Measurements from ENCODE around the gene UBL7.

Gene UBL7

GRCh38 chr15:74442063-74442462, 18.9 kb downstream of the UBL7 start:
- no peak overlapping the region for H3K4me3 ChIP-seq (ENCODE audit: low read depth in 1 of 2, low read length in 2 of 2)
- no peaks in the 10 kb centered on the region for H3K4me1 ChIP-seq (ENCODE audit: control insufficient read depth in 1 of 2, insufficient read depth in 2 of 2, low read length in 2 of 2)
- no peak overlapping the region for H3K9ac ChIP-seq (ENCODE audit: low read depth in 1 of 2, low read length in 2 of 2)
- H3K27ac ChIP-seq (ENCODE audit: low read depth, low read length), result no peak overlapping the region
- H3K36me3 ChIP-seq (ENCODE audit: control insufficient read depth in 1 of 2, insufficient read depth in 2 of 2, low read length in 2 of 2), result peaks cover 14 to 20% of the 10 kb centered on the region in 2 donors
- no peaks in the 10 kb centered on the region for H3K9me3 ChIP-seq (ENCODE audit: control insufficient read depth in 1 of 2, low read length in 2 of 2)
- no peaks in the 10 kb centered on the region for H3K27me3 ChIP-seq (ENCODE audit: control insufficient read depth in 1 of 2, insufficient read depth in 2 of 2, low read length in 2 of 2)

GRCh38 chr15:74441248-74441941, 19.6 kb downstream of the UBL7 start:
- no peak overlapping the region for H3K4me3 ChIP-seq (ENCODE audit: low read depth in 1 of 2, low read length in 2 of 2)
- no peaks in the 10 kb centered on the region for H3K9me3 ChIP-seq (ENCODE audit: control insufficient read depth in 1 of 2, low read length in 2 of 2)
- H3K27ac ChIP-seq (ENCODE audit: low read depth, low read length), result no peak overlapping the region
- no peaks in the 10 kb centered on the region for H3K4me1 ChIP-seq (ENCODE audit: control insufficient read depth in 1 of 2, insufficient read depth in 2 of 2, low read length in 2 of 2)
- H3K36me3 ChIP-seq (ENCODE audit: control insufficient read depth in 1 of 2, insufficient read depth in 2 of 2, low read length in 2 of 2), result peaks cover 14 to 17% of the 10 kb centered on the region in 2 donors
- no peaks in the 10 kb centered on the region for H3K27me3 ChIP-seq (ENCODE audit: control insufficient read depth in 1 of 2, insufficient read depth in 2 of 2, low read length in 2 of 2)
- no peak overlapping the region for H3K9ac ChIP-seq (ENCODE audit: low read depth in 1 of 2, low read length in 2 of 2)

GRCh38 chr15:74438721-74439316, 22.1 kb downstream of the UBL7 start:
- Histone ChIP-seq H3K4me3 (ENCODE audit: low read depth in 1 of 2, low read length in 2 of 2) (no peak overlapping the region), H3K4me1 (ENCODE audit: control insufficient read depth in 1 of 2, insufficient read depth in 2 of 2, low read length in 2 of 2) (peaks cover 5 to 11% of the 10 kb centered on the region in 2 donors), H3K27me3 (ENCODE audit: control insufficient read depth in 1 of 2, insufficient read depth in 2 of 2, low read length in 2 of 2) (no peaks in the 10 kb centered on the region), H3K27ac (ENCODE audit: low read depth, low read length) (no peak overlapping the region), H3K36me3 (ENCODE audit: control insufficient read depth in 1 of 2, insufficient read depth in 2 of 2, low read length in 2 of 2) (no peaks in the 10 kb centered on the region), H3K9ac (ENCODE audit: low read depth in 1 of 2, low read length in 2 of 2) (no peak overlapping the region), H3K9me3 (ENCODE audit: control insufficient read depth in 1 of 2, low read length in 2 of 2) (no peaks in the 10 kb centered on the region)

GRCh38 chr15:74438206-74438605, 22.8 kb downstream of the UBL7 start:
- no peak overlapping the region for H3K4me3 ChIP-seq (ENCODE audit: low read depth in 1 of 2, low read length in 2 of 2)
- no peaks in the 10 kb centered on the region for H3K9me3 ChIP-seq (ENCODE audit: control insufficient read depth in 1 of 2, low read length in 2 of 2)
- H3K27me3 ChIP-seq (ENCODE audit: control insufficient read depth in 1 of 2, insufficient read depth in 2 of 2, low read length in 2 of 2), result no peaks in the 10 kb centered on the region
- no peak overlapping the region for H3K27ac ChIP-seq (ENCODE audit: low read depth, low read length)
- H3K9ac ChIP-seq (ENCODE audit: low read depth in 1 of 2, low read length in 2 of 2), result no peak overlapping the region
- H3K36me3 ChIP-seq (ENCODE audit: control insufficient read depth in 1 of 2, insufficient read depth in 2 of 2, low read length in 2 of 2), result no peaks in the 10 kb centered on the region
- peaks cover 5 to 11% of the 10 kb centered on the region in 2 donors for H3K4me1 ChIP-seq (ENCODE audit: control insufficient read depth in 1 of 2, insufficient read depth in 2 of 2, low read length in 2 of 2)

GRCh38 chr15:74434263-74435136, 26.5 kb downstream of the UBL7 start:
- Histone ChIP-seq H3K9me3 (ENCODE audit: control insufficient read depth in 1 of 2, low read length in 2 of 2) (no peaks in the 10 kb centered on the region), H3K27ac (ENCODE audit: low read depth, low read length) (no peak overlapping the region), H3K36me3 (ENCODE audit: control insufficient read depth in 1 of 2, insufficient read depth in 2 of 2, low read length in 2 of 2) (no peaks in the 10 kb centered on the region), H3K4me3 (ENCODE audit: low read depth in 1 of 2, low read length in 2 of 2) (peak overlapping the region; percentile 59 to 72), H3K9ac (ENCODE audit: low read depth in 1 of 2, low read length in 2 of 2) (peak overlapping the region in 1 of 2 donors; percentile 63), H3K4me1 (ENCODE audit: control insufficient read depth in 1 of 2, insufficient read depth in 2 of 2, low read length in 2 of 2) (peaks cover 5 to 16% of the 10 kb centered on the region in 2 donors), H3K27me3 (ENCODE audit: control insufficient read depth in 1 of 2, insufficient read depth in 2 of 2, low read length in 2 of 2) (peaks cover 18 to 22% of the 10 kb centered on the region in 2 donors)

- Histone ChIP-seq H3K27ac (ENCODE audit: low read depth, low read length) (no peak within 1 kb of the TSS), H3K9me3 (ENCODE audit: control insufficient read depth in 1 of 2, low read length in 2 of 2) (no peaks in the 10 kb centered on the region), H3K27me3 (ENCODE audit: control insufficient read depth in 1 of 2, insufficient read depth in 2 of 2, low read length in 2 of 2) (peaks cover 18 to 22% of the 10 kb centered on the region in 2 donors), H3K9ac (ENCODE audit: low read depth in 1 of 2, low read length in 2 of 2) (peak within 1 kb of the TSS in 1 of 2 donors; percentile 63), H3K4me3 (ENCODE audit: low read depth in 1 of 2, low read length in 2 of 2) (peak within 1 kb of the TSS; percentile 59 to 72), H3K4me1 (ENCODE audit: control insufficient read depth in 1 of 2, insufficient read depth in 2 of 2, low read length in 2 of 2) (peaks cover 5 to 16% of the 10 kb centered on the region in 2 donors), H3K36me3 (ENCODE audit: control insufficient read depth in 1 of 2, insufficient read depth in 2 of 2, low read length in 2 of 2) (no peaks in the 10 kb centered on the region)
Measured at GRCh38 chr15:74433592-74434262, 27.2 kb downstream of the UBL7 start, which contains the start of gene SEMA7A. TSS of gene SEMA7A (minus strand) at chr15:74433958. CDS start at chr15:74433918, 40 bp downstream.

GRCh38 chr15:74432968-74433591, 27.9 kb downstream of the UBL7 start:
- Histone ChIP-seq H3K9ac (ENCODE audit: low read depth in 1 of 2, low read length in 2 of 2) (peak overlapping the region in 1 of 2 donors; percentile 32), H3K4me1 (ENCODE audit: control insufficient read depth in 1 of 2, insufficient read depth in 2 of 2, low read length in 2 of 2) (peaks cover 5 to 16% of the 10 kb centered on the region in 2 donors), H3K4me3 (ENCODE audit: low read depth in 1 of 2, low read length in 2 of 2) (peak overlapping the region; percentile 59 to 72), H3K9me3 (ENCODE audit: control insufficient read depth in 1 of 2, low read length in 2 of 2) (no peaks in the 10 kb centered on the region), H3K27me3 (ENCODE audit: control insufficient read depth in 1 of 2, insufficient read depth in 2 of 2, low read length in 2 of 2) (peaks cover 18 to 22% of the 10 kb centered on the region in 2 donors), H3K36me3 (ENCODE audit: control insufficient read depth in 1 of 2, insufficient read depth in 2 of 2, low read length in 2 of 2) (no peaks in the 10 kb centered on the region), H3K27ac (ENCODE audit: low read depth, low read length) (no peak overlapping the region)

- Histone ChIP-seq H3K27ac (ENCODE audit: low read depth, low read length) (no peak overlapping the region), H3K4me1 (ENCODE audit: control insufficient read depth in 1 of 2, insufficient read depth in 2 of 2, low read length in 2 of 2) (peaks cover 5 to 16% of the 10 kb centered on the region in 2 donors), H3K9me3 (ENCODE audit: control insufficient read depth in 1 of 2, low read length in 2 of 2) (no peaks in the 10 kb centered on the region), H3K4me3 (ENCODE audit: low read depth in 1 of 2, low read length in 2 of 2) (peak overlapping the region; percentile 32 to 54), H3K27me3 (ENCODE audit: control insufficient read depth in 1 of 2, insufficient read depth in 2 of 2, low read length in 2 of 2) (peaks cover 18 to 22% of the 10 kb centered on the region in 2 donors), H3K9ac (ENCODE audit: low read depth in 1 of 2, low read length in 2 of 2) (no peak overlapping the region), H3K36me3 (ENCODE audit: control insufficient read depth in 1 of 2, insufficient read depth in 2 of 2, low read length in 2 of 2) (no peaks in the 10 kb centered on the region)
Measured at GRCh38 chr15:74432271-74432967, 28.5 kb downstream of the UBL7 start.

- no peak overlapping the region for H3K9ac ChIP-seq (ENCODE audit: low read depth in 1 of 2, low read length in 2 of 2)
- peaks cover 5 to 16% of the 10 kb centered on the region in 2 donors for H3K4me1 ChIP-seq (ENCODE audit: control insufficient read depth in 1 of 2, insufficient read depth in 2 of 2, low read length in 2 of 2)
- no peaks in the 10 kb centered on the region for H3K36me3 ChIP-seq (ENCODE audit: control insufficient read depth in 1 of 2, insufficient read depth in 2 of 2, low read length in 2 of 2)
- H3K27ac ChIP-seq (ENCODE audit: low read depth, low read length), result no peak overlapping the region
- no peak overlapping the region for H3K4me3 ChIP-seq (ENCODE audit: low read depth in 1 of 2, low read length in 2 of 2)
- no peaks in the 10 kb centered on the region for H3K9me3 ChIP-seq (ENCODE audit: control insufficient read depth in 1 of 2, low read length in 2 of 2)
- H3K27me3 ChIP-seq (ENCODE audit: control insufficient read depth in 1 of 2, insufficient read depth in 2 of 2, low read length in 2 of 2), result peaks cover 18 to 22% of the 10 kb centered on the region in 2 donors
Measured at GRCh38 chr15:74431645-74432044, 29.3 kb downstream of the UBL7 start.
